Activated T-cell treated with anti-CD3 and anti-CD28 coated beads, Interleukin-2, amount 50 U/mL, for 24 hours (primary cell): ENCODE results near the gene HOXC12.
A peak's percentile ranks its signal among the peaks of the same experiment; 100 is the strongest.

Experiments used
- DNase-seq: peaks from one replicate; pipeline ENCODE4 v3.0.0-alpha.2; 2020
- H3K27ac Mint-ChIP-seq: 2 replicates; pipeline ENCODE4 v1.8.0; 2020; ENCODE audit warnings: mild to moderate bottlenecking, mixed read lengths
- H3K27me3 Mint-ChIP-seq: 2 replicates; pipeline ENCODE4 v1.8.0; 2020; ENCODE audit warnings: mixed read lengths
- H3K36me3 Mint-ChIP-seq: 2 replicates; pipeline ENCODE4 v1.8.0; 2020; ENCODE audit warnings: low read depth, mixed read lengths
- H3K4me1 Mint-ChIP-seq: 2 replicates; pipeline ENCODE4 v1.8.0; 2020; ENCODE audit warnings: low read depth, mixed read lengths
- H3K4me3 Mint-ChIP-seq: 2 replicates; pipeline ENCODE4 v1.8.0; 2020; ENCODE audit warnings: mild to moderate bottlenecking, moderate library complexity, mixed read lengths
- H3K9me3 Mint-ChIP-seq: 2 replicates; pipeline ENCODE4 v1.8.0; 2020; ENCODE audit warnings: mixed read lengths

The HOXC12 gene

GRCh38 chr12:53949631-53950436, 4.9 kb upstream of the HOXC12 start:
- peaks cover 99% of the 10 kb centered on the region for H3K27me3 Mint-ChIP-seq
- DNase-seq: no peak
- no peak overlapping the region for H3K27ac Mint-ChIP-seq
- no peaks in the 10 kb centered on the region for H3K9me3 Mint-ChIP-seq
- peaks cover 16% of the 10 kb centered on the region for H3K4me1 Mint-ChIP-seq
- no peak overlapping the region for H3K4me3 Mint-ChIP-seq
- H3K36me3 Mint-ChIP-seq: no peaks in the 10 kb centered on the region

DNA sequence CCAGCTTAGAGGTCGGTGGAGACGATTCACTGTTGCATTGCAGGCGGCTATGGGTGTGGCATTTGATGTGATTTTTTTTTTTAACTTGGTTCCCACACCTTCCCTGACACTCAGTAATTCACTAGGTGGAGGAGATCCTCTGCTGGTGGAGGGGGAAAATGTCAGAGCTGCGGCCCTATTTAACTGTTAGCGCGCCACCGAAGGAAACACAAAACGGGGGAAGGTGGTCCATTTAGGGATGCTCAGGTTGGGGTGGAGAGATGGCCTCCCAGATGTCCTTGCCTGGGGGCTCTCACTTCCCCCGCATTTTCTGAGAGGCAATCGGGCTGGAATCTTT, 4.3 kb upstream of the HOXC12 start:
- H3K9me3 Mint-ChIP-seq: no peaks in the 10 kb centered on the region
- H3K27ac Mint-ChIP-seq: no peak overlapping the region
- peaks cover 97% of the 10 kb centered on the region for H3K27me3 Mint-ChIP-seq
- no peak for DNase-seq
- H3K36me3 Mint-ChIP-seq: no peaks in the 10 kb centered on the region
- no peak overlapping the region for H3K4me3 Mint-ChIP-seq
- peaks cover 14% of the 10 kb centered on the region for H3K4me1 Mint-ChIP-seq

DNA sequence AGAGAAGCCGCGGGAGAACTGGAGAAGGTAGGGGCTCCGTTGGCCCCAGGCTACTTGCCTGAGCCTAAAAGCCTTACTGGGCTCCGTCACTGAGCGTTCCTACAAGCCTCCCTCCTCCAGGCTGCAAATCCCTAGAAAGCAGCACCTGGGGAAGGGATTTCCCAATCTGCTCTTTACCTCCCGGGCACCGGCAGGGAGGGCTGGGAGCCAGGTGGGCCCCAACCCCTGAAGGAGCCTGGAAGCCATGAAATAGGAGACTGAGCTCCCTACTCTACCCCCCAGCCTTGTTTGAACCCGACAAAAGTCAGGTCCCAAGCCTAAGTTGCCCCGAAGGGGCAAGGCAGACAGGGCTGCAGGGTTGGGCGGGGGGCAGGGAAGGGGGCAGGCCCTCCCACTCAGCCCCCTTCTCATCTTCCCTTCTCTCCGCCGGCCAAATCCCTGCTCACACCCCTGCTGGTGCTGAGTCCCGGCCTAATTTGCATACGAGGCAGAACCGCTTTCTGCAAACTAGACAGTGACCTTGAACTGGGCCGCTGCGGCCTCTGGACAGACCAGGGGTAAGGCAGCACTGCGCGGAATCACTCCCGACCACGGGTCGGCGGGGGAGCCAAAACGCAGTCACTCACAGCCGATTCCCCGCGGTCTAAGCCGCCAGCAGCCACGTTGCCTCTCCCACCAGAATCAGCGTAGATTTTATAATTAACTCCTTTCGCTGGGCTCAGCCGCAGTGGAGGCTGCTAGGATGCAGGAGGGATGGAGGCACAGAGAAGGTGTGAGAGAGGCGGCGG, 3.7 kb upstream of the HOXC12 start:
- Mint-ChIP-seq H3K9me3 (no peaks in the 10 kb centered on the region), H3K27me3 (peaks cover 97% of the 10 kb centered on the region), H3K4me3 (no peak overlapping the region), H3K36me3 (no peaks in the 10 kb centered on the region), H3K27ac (peak overlapping the region; percentile 44), H3K4me1 (peaks cover 18% of the 10 kb centered on the region)
- DNase-seq: no peak

DNA sequence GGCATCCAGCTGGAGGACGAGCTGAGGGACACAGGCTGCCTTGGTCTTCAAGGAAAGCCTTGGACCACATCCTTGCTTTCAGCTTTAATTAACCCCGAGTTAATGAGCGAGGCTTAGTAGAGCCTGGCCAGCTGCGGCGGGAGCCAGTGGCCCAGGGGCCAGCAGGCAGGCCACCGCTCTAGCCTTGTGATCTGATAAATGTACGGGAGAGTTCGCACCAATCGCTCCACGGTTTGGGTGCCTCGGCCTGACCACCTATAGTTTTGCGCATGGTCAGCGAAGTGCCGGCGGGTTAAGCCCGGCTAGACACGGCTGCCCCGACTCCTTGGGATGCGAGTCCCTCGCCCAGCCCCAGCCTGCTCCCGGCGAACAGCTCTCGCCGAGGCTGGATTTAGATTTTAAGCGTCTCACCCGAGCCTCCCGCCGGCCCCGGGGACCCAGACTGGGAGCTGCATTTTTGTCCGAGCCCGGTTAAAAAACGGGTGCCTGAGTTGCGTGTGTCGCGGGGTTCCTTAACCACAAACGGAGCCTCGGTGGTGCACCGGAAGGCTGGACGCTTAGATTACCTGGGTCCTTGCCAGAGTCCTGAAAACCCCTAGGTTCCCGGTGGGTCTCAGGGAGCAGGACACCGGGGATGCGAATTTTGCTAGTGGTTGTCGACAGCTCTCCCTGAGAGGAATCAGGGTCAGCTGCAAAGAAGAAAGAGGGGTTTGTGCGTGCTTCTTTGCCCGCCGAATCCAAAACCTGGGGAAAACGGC, 2.9 kb upstream of the HOXC12 start:
- Mint-ChIP-seq H3K4me3 (no peak overlapping the region), H3K9me3 (no peaks in the 10 kb centered on the region), H3K4me1 (peaks cover 24% of the 10 kb centered on the region), H3K27ac (peak overlapping the region; percentile 14), H3K36me3 (no peaks in the 10 kb centered on the region), H3K27me3 (peaks cover 97% of the 10 kb centered on the region)
- DNase-seq: no peak

DNA sequence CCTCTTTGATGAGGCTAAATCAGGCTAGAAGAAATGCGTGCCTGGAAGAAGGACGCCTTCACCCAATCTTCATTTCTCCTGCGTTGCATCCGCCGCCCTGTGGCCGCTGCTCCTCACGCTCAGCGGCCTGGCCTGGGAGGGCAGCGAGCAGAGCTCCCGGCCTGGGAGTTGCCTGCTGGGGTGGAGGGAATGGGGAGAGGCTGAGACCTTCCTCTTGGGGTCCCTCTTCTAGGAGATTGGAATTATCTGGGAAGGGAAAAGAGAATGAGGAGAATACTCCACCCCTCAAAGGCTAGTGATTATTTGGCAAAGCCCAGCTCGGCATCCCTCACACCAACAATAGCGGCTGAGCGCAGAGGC, 2.4 kb upstream of the HOXC12 start:
- Mint-ChIP-seq H3K36me3 (no peaks in the 10 kb centered on the region), H3K27ac (peak overlapping the region; percentile 5), H3K27me3 (peaks cover 97% of the 10 kb centered on the region), H3K4me1 (peaks cover 26% of the 10 kb centered on the region), H3K9me3 (no peaks in the 10 kb centered on the region), H3K4me3 (no peak overlapping the region)
- no peak for DNase-seq

GRCh38 chr12:53952871-53953734, 1.6 kb upstream of the HOXC12 start:
- Mint-ChIP-seq H3K9me3 (no peaks in the 10 kb centered on the region), H3K4me3 (no peak overlapping the region), H3K36me3 (no peaks in the 10 kb centered on the region), H3K27me3 (peaks cover 97% of the 10 kb centered on the region), H3K4me1 (peaks cover 26% of the 10 kb centered on the region), H3K27ac (peak overlapping the region; percentile 5)
- no peak for DNase-seq

GRCh38 chr12:53953831-53954693, 641 bp upstream of the HOXC12 start:
- no peaks in the 10 kb centered on the region for H3K9me3 Mint-ChIP-seq
- no peak overlapping the region for H3K4me3 Mint-ChIP-seq
- peaks cover 26% of the 10 kb centered on the region for H3K4me1 Mint-ChIP-seq
- H3K36me3 Mint-ChIP-seq: no peaks in the 10 kb centered on the region
- peak overlapping the region; percentile 55 for H3K27ac Mint-ChIP-seq
- peaks cover 96% of the 10 kb centered on the region for H3K27me3 Mint-ChIP-seq
- DNase-seq: no peak

GRCh38 chr12:53955036-53955775, 503 bp downstream of the HOXC12 start:
- Mint-ChIP-seq H3K4me1 (peaks cover 26% of the 10 kb centered on the region), H3K4me3 (no peak overlapping the region), H3K9me3 (no peaks in the 10 kb centered on the region)

GRCh38 chr12:53955776-53956250, 1.1 kb downstream of the HOXC12 start:
- Mint-ChIP-seq H3K27ac (peak overlapping the region; percentile 44), H3K4me1 (peaks cover 30% of the 10 kb centered on the region), H3K27me3 (peaks cover 96% of the 10 kb centered on the region), H3K9me3 (no peaks in the 10 kb centered on the region), H3K4me3 (peak overlapping the region; percentile 10), H3K36me3 (no peaks in the 10 kb centered on the region)
- DNase-seq: no peak

More at GRCh38 chr12:53955036-53955775, 503 bp downstream of the HOXC12 start:
- DNase-seq: no peak
- H3K36me3 Mint-ChIP-seq: no peaks in the 10 kb centered on the region
- H3K27me3 Mint-ChIP-seq: peaks cover 96% of the 10 kb centered on the region
- no peak overlapping the region for H3K27ac Mint-ChIP-seq

DNA sequence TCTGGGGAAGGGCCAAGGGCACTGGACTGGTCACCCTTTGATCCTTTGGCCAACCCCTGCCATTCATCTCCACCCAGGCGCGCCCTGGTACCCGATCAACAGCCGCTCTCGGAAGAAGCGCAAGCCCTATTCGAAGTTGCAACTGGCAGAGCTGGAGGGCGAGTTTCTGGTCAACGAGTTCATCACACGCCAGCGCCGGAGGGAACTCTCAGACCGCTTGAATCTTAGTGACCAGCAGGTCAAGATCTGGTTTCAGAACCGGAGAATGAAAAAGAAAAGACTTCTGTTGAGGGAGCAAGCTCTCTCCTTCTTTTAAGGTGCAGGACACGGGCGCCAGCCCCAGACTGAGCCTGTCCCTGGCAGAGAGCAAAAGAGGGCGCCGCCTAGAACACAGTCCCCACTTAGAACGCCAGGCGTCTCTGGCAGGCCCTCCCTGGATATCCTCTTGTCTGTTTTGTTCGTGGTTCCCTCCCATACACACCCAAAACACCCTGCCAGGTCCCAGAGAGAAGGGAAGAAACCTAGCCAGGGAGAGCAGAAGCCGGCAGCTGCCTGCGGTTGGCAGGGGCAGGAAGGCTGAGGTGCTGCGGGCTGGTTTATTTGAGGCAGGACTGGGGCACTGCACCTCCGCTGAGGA, 1.7 kb downstream of the HOXC12 start:
- H3K9me3 Mint-ChIP-seq: no peaks in the 10 kb centered on the region
- H3K36me3 Mint-ChIP-seq: no peaks in the 10 kb centered on the region
- peaks cover 96% of the 10 kb centered on the region for H3K27me3 Mint-ChIP-seq
- H3K4me1 Mint-ChIP-seq: peaks cover 26% of the 10 kb centered on the region
- H3K27ac Mint-ChIP-seq: no peak overlapping the region
- peak overlapping the region; percentile 10 for H3K4me3 Mint-ChIP-seq
- DNase-seq: no peak

- Mint-ChIP-seq H3K27me3 (peaks cover 95% of the 10 kb centered on the region), H3K27ac (no peak overlapping the region), H3K4me3 (no peak overlapping the region), H3K9me3 (no peaks in the 10 kb centered on the region), H3K4me1 (peaks cover 25% of the 10 kb centered on the region), H3K36me3 (no peaks in the 10 kb centered on the region)
- no peak for DNase-seq
These were observed 2.3 kb downstream of the HOXC12 start for GRCh38 chr12:53956914-53957536.

- H3K4me3 Mint-ChIP-seq: no peak overlapping the region
- H3K27me3 Mint-ChIP-seq: peaks cover 95% of the 10 kb centered on the region
- H3K9me3 Mint-ChIP-seq: no peaks in the 10 kb centered on the region
- H3K4me1 Mint-ChIP-seq: peaks cover 20% of the 10 kb centered on the region
- no peaks in the 10 kb centered on the region for H3K36me3 Mint-ChIP-seq
- no peak for DNase-seq
- H3K27ac Mint-ChIP-seq: no peak overlapping the region
These were observed 3.4 kb downstream of the HOXC12 start for GRCh38 chr12:53958128-53958527.
